Measurements from ENCODE around the gene C3. TPM values are rescaled to one million over a fixed set of nuclear protein-coding genes. Genes with fewer than 3 reads are reported as not detected.

Gene C3
- total RNA-seq, 4 donors from 2014 or later: 126 to 631 (median 350) TPM

DNA sequence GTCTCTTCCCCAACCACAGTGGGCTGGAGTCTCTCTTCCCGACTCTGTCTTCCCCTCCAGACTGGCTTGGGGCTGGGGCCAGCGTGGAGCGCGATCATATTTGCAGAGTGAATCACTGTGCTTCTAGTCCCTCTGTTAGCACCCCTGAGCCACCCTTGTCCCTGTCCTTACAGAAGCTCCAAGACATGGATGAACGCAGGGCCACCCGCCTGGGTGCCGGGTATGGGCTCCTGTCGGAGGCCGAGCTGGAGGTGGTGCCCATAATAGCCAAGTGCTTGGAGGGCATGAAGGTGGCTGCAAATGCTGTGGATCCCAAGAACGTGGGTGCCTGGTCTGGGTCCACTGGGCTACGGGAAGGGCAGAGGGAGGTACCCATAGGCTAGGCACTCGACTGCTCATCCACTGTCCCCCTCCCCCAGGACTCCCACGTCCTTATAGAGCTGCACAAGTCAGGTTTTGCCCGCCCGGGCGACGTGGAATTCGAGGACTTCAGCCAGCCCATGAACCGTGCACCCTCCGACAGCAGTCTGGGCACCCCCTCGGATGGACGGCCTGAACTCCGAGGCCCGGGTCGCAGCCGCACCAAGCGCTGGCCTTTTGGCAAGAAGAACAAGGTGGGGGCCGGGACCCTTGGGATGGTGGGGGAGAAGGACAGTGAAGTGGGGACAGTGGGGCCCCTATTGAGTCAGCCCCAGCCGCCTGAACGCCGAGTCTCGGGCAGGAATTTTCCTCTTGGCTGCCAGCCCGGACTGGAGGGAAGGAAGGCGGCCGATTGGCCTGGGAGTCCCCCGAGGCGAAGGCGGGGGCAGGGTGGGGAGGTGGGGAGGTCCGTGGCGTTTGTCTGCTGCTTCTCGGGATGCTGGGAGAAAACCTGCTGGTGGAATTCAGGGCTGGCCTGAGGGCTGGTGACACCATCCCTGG is 24.2 kb upstream of the C3 start:
- Histone ChIP-seq H3K27ac (peak overlapping the region; percentile 86 to 94 (median 89)), H3K9me3 (no peaks in the 10 kb centered on the region), H3K36me3 (peaks cover 38 to 40% of the 10 kb centered on the region in 2 donors), H3K27me3 (no peaks in the 10 kb centered on the region), H3K4me3 (replicated peaks in 1 of 3) (no peak overlapping the region), H3K4me1 (peaks cover 33 to 34% of the 10 kb centered on the region in 2 donors)
- peak; percentile 96 to 98 for DNase-seq
- TF ChIP-seq POLR2A (IDR thresholded peaks at IDR 0.05) (peak in 1 of 2 donors; percentile 29), CTCF (IDR thresholded peaks at IDR 0.05) (peak in 2 of 6 experiments; percentile 6 to 25)
- intact Hi-C loops (cut with DNase I): no loop called here
- WGBS, 2 donors: 19 to 34% methylated on average over 20 to 38 of the region's 41 CpGs

DNA sequence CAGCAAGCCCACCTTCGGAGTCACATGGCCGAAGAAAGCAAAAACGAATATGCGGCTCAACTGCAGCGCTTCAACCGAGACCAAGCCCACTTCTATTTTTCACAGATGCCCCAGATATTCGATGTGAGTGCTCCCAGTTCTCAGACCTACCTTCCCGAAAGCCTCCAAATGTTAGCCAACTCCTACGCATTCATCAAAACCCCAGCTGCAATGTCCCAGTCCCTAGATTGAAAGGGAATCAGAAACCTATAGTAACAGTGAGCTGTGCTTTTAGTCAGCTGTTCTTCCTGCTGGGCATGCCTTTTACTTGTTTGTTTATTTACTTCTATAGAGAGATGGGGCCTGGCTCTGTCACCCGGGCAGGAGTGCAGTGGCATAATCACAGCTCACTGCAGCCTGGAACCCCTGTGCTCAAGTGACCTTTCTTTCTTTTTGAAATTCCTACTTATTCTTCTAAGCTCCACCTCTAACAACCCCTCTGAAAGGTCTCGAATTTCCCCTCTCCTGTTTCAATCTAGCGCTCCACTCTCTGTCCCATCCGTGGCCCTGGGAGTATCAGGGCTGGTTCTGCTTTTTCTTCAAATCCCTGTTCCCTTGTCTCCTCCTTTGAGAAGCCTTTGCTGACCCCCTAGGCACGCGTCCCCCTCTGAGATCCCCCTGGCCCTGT is 23.4 kb upstream of the C3 start:
- intact Hi-C loops (cut with DNase I): no loop called here
- Histone ChIP-seq H3K9me3 (no peaks in the 10 kb centered on the region), H3K36me3 (peaks cover 30 to 34% of the 10 kb centered on the region in 2 donors), H3K27ac (peak overlapping the region; percentile 86 to 94 (median 89)), H3K27me3 (no peaks in the 10 kb centered on the region), H3K4me3 (replicated peaks in 1 of 3) (no peak overlapping the region), H3K4me1 (peaks cover 37% of the 10 kb centered on the region in 2 donors)
- no peak for DNase-seq
- WGBS, 2 donors: 78 to 83% methylated on average over 15 of the region's 15 CpGs
- TF ChIP-seq CTCF (IDR thresholded peaks at IDR 0.05): no peak
- no peak for TF ChIP-seq POLR2A (IDR thresholded peaks at IDR 0.05)

GRCh38 chr19:6743066-6743465 is 22.6 kb upstream of the C3 start:
- no peak for DNase-seq
- intact Hi-C loops (cut with DNase I): no loop called here
- Histone ChIP-seq H3K4me3 (replicated peaks in 1 of 3) (no peak overlapping the region), H3K27ac (peak overlapping the region in 1 of 3 donors; percentile 89), H3K36me3 (peaks cover 22 to 27% of the 10 kb centered on the region in 2 donors), H3K4me1 (peaks cover 45% of the 10 kb centered on the region in 2 donors), H3K9me3 (no peaks in the 10 kb centered on the region), H3K27me3 (no peaks in the 10 kb centered on the region)
- 91 to 94% methylated on average over 7 of the region's 7 CpGs for WGBS, 2 donors
- TF ChIP-seq POLR2A (IDR thresholded peaks at IDR 0.05) (no peak), CTCF (IDR thresholded peaks at IDR 0.05) (no peak)

GRCh38 chr19:6740589-6741343 is 20.3 kb upstream of the C3 start:
- H3K4me1 ChIP-seq: peaks cover 54 to 55% of the 10 kb centered on the region in 2 donors
- H3K9me3 ChIP-seq: no peaks in the 10 kb centered on the region
- intact Hi-C loops (cut with DNase I): no loop called here
- peaks cover 4 to 6% of the 10 kb centered on the region in 2 donors for H3K36me3 ChIP-seq
- TF ChIP-seq CTCF (IDR thresholded peaks at IDR 0.05) (no peak), POLR2A (IDR thresholded peaks at IDR 0.05) (peak in 1 of 2 donors; percentile 55)
- peak overlapping the region; percentile 60 to 87 (median 77) for H3K27ac ChIP-seq
- DNase-seq: peak; percentile 39 to 59
- WGBS, 2 donors: 0 to 12% methylated on average over 13 to 26 of the region's 46 CpGs
- H3K4me3 ChIP-seq (replicated peaks in 1 of 3): peak overlapping the region; percentile 43 to 90 (median 86)
- H3K27me3 ChIP-seq: no peaks in the 10 kb centered on the region

All from thyroid gland (tissue), 4 donors.